Transverse colon (tissue), 4 donors: Measurements from ENCODE around the gene NUCB1. TPM values are rescaled to one million over a fixed set of nuclear protein-coding genes. Genes with fewer than 3 reads are reported as not detected.

Experiments used
- DNase-seq: peaks from one replicate; pipeline ENCODE4 v3.0.0-alpha.2; 2019
- H3K27ac ChIP-seq, 4 donors: fragments of 200-600 bp; sonication (generic); 2 replicates each; pipeline ENCODE4 v1.5.1; 2016 to 2018; ENCODE audit warnings: inconsistent platforms in 4 of 4
- H3K27me3 ChIP-seq: fragments of 200-600 bp; sonication (generic); 2 replicates; pipeline ENCODE4 v1.5.1; 2017; ENCODE audit warnings: inconsistent platforms
- H3K36me3 ChIP-seq, 4 donors: fragments of 200-600 bp; sonication (generic); 2 replicates each; pipeline ENCODE4 v1.5.1; 2017 to 2019; ENCODE audit warnings: inconsistent platforms in 4 of 4
- H3K4me1 ChIP-seq, 4 donors: fragments of 200-600 bp; sonication (generic); 2 replicates each; pipeline ENCODE4 v1.5.1; 2017 to 2020; ENCODE audit warnings: inconsistent platforms in 4 of 4
- H3K4me3 ChIP-seq, 4 donors: fragments of 200-600 bp; sonication (generic); 1 replicate in 1 of 4; 2 replicates in 3 of 4; pipeline versions ENCODE4 v1.5.1 to v1.6.1; 2017 to 2019; ENCODE audit warnings: inconsistent platforms in 4 of 4
- H3K9me3 ChIP-seq, 2 donors: fragments of 200-600 bp; sonication (generic); 2 replicates each; pipeline ENCODE4 v1.5.1; 2017 to 2019; ENCODE audit warnings: inconsistent platforms in 2 of 2
- CTCF ChIP-seq, 5 experiments: fragments of 200-600 bp in 3 of 5; fragments of 450-650 bp in 2 of 5; sonication (generic) in 3 of 5; IDR thresholded peaks; 1 replicate in 2 of 5; 2 replicates in 3 of 5; pipeline ENCODE4 v1.5.1; 2016 to 2017; ENCODE audit warnings: antibody characterized with exemption in 5 of 5, inconsistent platforms in 3 of 5, mild to moderate bottlenecking in 2 of 5, moderate library complexity in 1 of 5
- EP300 ChIP-seq: sonication (generic); formaldehyde crosslinking; IDR thresholded peaks from one replicate; pipeline ENCODE4 v1.6.1; 2017; ENCODE audit warnings: antibody characterized with exemption, low read depth
- POLR2A ChIP-seq: fragments of 450-650 bp; IDR thresholded peaks from one replicate; pipeline ENCODE4 v1.6.1; 2016; ENCODE audit warnings: antibody characterized with exemption, mild to moderate bottlenecking, moderate library complexity
- POLR2AphosphoS5 ChIP-seq, 3 donors: sonication (generic); formaldehyde crosslinking; IDR thresholded peaks; one replicate each; pipeline ENCODE4 v1.6.1; 2016; ENCODE audit warnings: antibody characterized with exemption in 3 of 3
- WGBS, 2 donors: methylation state at CpG; one replicate each; pipeline ENCODE4 v1.1.5; 2018; ENCODE audit warnings: low coverage in 1 of 2; 5-methylcytosine and 5-hydroxymethylcytosine counted together
- in situ Hi-C, 4 donors: fragments of 200-750 bp; cut with MboI; loops; one replicate each; pipeline versions ENCODE4 v1.15.0 to v1.15.1; 2017; ENCODE audit warnings: low sequenced_read_pairs in 3 of 4, low pct_ligation_motif_present in 1 of 4, low pct_unique_long_range_greater_than_20kb in 1 of 4
- intact Hi-C: fragments of 100-400 bp; cut with DNase I; formaldehyde crosslinking; loops from one replicate; pipeline ENCODE4 v1.15.1; 2023; ENCODE audit warnings: low total_unique reads
- small RNA-seq, 4 donors: library from RNA; depleted of rRNA; stranded (forward); fragments of <200 nt; gene quantifications; one replicate each; pipeline ENCODE3, GENCODE V24; 2016
- total RNA-seq, 4 donors: library from RNA; depleted of rRNA; stranded (reverse); fragments of >200 nt; gene quantifications; one replicate each; pipeline ENCODE4 v1.1.0, GENCODE V29; 2016

NUCB1 gene
- total RNA-seq, 4 donors from 2014 or later, result 135 to 196 (median 174) TPM

DNA sequence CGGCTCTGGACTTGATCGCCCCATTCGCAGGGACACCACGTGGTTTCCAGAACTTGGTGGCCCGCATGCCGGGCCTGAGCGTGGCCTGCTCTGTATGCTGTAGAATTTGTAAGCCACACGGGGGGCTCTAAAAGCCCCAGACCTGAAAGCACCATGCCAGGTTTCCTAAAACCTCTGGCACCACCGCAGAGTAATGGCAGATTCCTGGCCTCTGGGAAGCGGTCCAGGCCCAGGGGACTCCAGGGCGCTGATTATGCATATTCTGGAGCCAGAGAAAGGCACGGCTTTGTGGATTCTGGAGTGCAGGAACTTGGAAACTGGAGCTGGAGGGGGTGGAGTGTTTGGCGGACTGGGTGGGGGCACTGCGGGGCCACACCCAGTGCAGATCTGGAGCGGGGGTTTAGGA, 68.7 kb downstream of the NUCB1 start:
- 92% methylated on average over 11 of the region's 15 CpGs; no CpG with 5 or more reads in 1 of the 2 donors for WGBS, 2 donors
- Histone ChIP-seq H3K4me1 (peaks cover 24 to 34% (median 28%) of the 10 kb centered on the region in 4 donors), H3K27me3 (no peaks in the 10 kb centered on the region), H3K9me3 (no peaks in the 10 kb centered on the region), H3K27ac (peak overlapping the region in 2 of 4 donors; percentile 96 to 97), H3K36me3 (peaks cover 0 to 26% (median 9%) of the 10 kb centered on the region in 4 donors), H3K4me3 (no peak overlapping the region)
- intact Hi-C loops, result loop anchor here (10.0 kb wide), 2 partner anchors 64 to 94 kb away; partner anchors contain the start of genes NUCB1 and PPP1R15A
- in situ Hi-C loops, result loop anchor here in 1 of 4 donors (25.0 kb wide), 1 partner anchor 107 kb away; the partner anchor contains the start of genes PLEKHA4 and PPP1R15A
- TF ChIP-seq POLR2A (no peak), EP300 (no peak), POLR2AphosphoS5 (IDR thresholded peaks at IDR 0.05) (no peak), CTCF (IDR thresholded peaks at IDR 0.05) (no peak)
- no peak for DNase-seq

DNA sequence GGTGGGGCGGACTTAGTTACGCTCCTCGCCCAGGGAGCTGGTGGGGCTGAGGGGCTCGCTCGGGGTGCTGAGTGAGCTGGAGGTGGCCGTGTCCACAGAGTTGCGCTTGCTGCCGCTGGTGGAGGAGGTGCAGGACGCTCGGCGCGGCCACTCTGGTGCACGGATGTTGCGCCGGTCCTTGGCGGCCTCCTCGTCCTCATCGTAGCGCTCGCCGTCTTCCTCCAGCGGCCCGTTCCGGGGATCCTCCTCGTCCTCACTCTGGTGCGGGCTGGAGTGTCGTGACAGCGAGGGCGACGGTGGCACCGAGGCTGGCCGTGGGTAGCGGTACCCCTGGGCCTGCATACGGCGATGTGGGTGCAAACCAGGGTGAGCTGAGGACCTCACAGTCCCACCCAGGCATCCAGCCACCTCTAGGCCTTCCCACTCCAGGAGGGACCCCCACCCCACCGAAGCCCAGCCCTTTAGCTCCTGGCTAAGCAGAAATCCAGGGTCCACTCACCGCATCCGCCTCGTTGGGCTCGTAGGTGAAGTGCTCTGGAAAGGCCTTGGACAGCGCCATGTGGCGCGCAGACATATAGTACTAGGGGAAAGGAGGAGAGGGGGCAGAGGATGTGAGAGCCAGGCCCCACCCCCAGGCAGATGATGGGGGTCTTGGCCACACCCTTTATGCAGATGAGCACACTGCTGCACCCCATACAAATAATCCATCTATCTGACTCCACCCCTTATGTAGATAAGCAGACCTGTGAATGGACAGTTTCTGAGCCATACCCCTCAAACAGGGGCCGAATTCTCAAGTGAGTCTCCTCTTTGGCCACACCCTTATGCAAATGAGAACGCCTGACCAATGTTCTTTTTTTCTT, 69.4 kb downstream of the NUCB1 start:
- H3K36me3 ChIP-seq, result peaks cover 0 to 33% (median 12%) of the 10 kb centered on the region in 4 donors
- TF ChIP-seq POLR2A, result no peak
- no peak for TF ChIP-seq EP300
- no peak for TF ChIP-seq CTCF (IDR thresholded peaks at IDR 0.05)
- peak in 1 of 3 donors; percentile 48 for TF ChIP-seq POLR2AphosphoS5 (IDR thresholded peaks at IDR 0.05)
- no peaks in the 10 kb centered on the region for H3K9me3 ChIP-seq
- no peaks in the 10 kb centered on the region for H3K27me3 ChIP-seq
- intact Hi-C loops (loop anchor here (10.0 kb wide), 3 partner anchors 65 to 175 kb away; partner anchors contain the start of genes NUCB1 and PPP1R15A), in situ Hi-C loops (loop anchor here in 1 of 4 donors (5.0 to 25.0 kb wide), 2 partner anchors 107 to 177 kb away; partner anchors contain the start of genes PLEKHA4 and PPP1R15A)
- H3K27ac ChIP-seq, result no peak overlapping the region
- WGBS, 2 donors, result 80 to 93% methylated on average over 3 to 45 of the region's 45 CpGs
- peaks cover 17 to 27% (median 21%) of the 10 kb centered on the region in 4 donors for H3K4me1 ChIP-seq
- DNase-seq, result no peak
- no peak overlapping the region for H3K4me3 ChIP-seq

GRCh38 chr19:48970139-48970766, 70.1 kb downstream of the NUCB1 start:
- Histone ChIP-seq H3K9me3 (no peaks in the 10 kb centered on the region), H3K4me1 (peaks cover 15 to 23% (median 18%) of the 10 kb centered on the region in 4 donors), H3K36me3 (peaks cover 0 to 37% (median 13%) of the 10 kb centered on the region in 4 donors), H3K4me3 (no peak overlapping the region), H3K27ac (no peak overlapping the region), H3K27me3 (no peaks in the 10 kb centered on the region)
- 87 to 93% methylated on average over 17 to 23 of the region's 23 CpGs for WGBS, 2 donors
- intact Hi-C loops, result loop anchor here (10.0 kb wide), 1 partner anchor 175 kb away; no protein-coding TSS in a partner anchor
- no peak for DNase-seq
- no peak for TF ChIP-seq POLR2A
- no peak for TF ChIP-seq POLR2AphosphoS5 (IDR thresholded peaks at IDR 0.05)
- TF ChIP-seq EP300, result no peak
- in situ Hi-C loops, result loop anchor here in 1 of 4 donors (5.0 to 25.0 kb wide), 2 partner anchors 108 to 178 kb away; partner anchors contain the start of genes PLEKHA4 and PPP1R15A

DNA sequence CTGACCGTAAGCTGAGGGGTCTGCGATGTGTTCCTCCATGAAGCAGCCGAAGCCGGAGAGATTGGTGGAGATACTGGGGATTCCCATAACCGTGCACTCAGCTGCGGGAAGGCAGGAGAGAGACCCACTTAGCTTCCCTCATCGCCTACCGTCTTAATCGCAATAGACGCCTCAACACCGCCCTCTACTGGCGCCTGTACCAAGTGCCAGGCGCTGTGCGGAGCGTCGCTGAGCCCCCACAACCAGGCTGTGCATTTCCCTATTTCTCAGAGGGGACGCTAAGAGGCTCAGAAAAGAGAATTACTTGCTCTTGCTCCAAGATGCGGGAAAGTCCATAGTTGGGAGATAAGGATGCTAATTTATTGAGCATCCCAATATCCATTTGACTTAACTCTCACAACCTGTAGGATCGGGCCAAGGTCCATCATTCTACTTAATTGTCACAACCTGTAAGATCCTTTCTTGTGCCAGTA, 70.8 kb downstream of the NUCB1 start:
- Histone ChIP-seq H3K4me3 (no peak overlapping the region), H3K36me3 (peaks cover 0 to 38% (median 13%) of the 10 kb centered on the region in 4 donors), H3K27ac (no peak overlapping the region), H3K4me1 (peaks cover 15 to 22% (median 17%) of the 10 kb centered on the region in 4 donors), H3K9me3 (no peaks in the 10 kb centered on the region), H3K27me3 (no peaks in the 10 kb centered on the region)
- intact Hi-C loops (loop anchor here (10.0 kb wide), 1 partner anchor 176 kb away; no protein-coding TSS in a partner anchor), in situ Hi-C loops (loop anchor here in 1 of 4 donors (5.0 to 25.0 kb wide), 2 partner anchors 109 to 179 kb away; partner anchors contain the start of genes PLEKHA4 and PPP1R15A)
- 20 to 50% methylated on average over 2 to 19 of the region's 19 CpGs for WGBS, 2 donors
- DNase-seq, result peak; percentile 86
- no peak for TF ChIP-seq EP300
- peak; percentile 81 to 93 (median 92) for TF ChIP-seq CTCF (IDR thresholded peaks at IDR 0.05)
- peak in 1 of 3 donors; percentile 12 for TF ChIP-seq POLR2AphosphoS5 (IDR thresholded peaks at IDR 0.05)

Small RNAs within 50 kb of the gene (small RNA-seq; reads per million reads assigned to genes)
- gene AC026803.1, result 0 to 0.83 (median 0) reads per million in 4 donors

Other genes starting within 250 kb of the NUCB1 start
- 1 to 10 TPM in 1 of 4 donors, under 1 TPM in 1, not detected in 2; 0.41 to 1.1 TPM for gene NTN5, start 227.3 kb upstream of the NUCB1 start, total RNA-seq
- gene FUT2, start 204.3 kb upstream of the NUCB1 start, total RNA-seq, result 10 to 100 TPM; 32.5 to 68.6 (median 55.1) TPM
- 1 to 10 TPM in 2 of 4 donors, under 1 TPM in 1, not detected in 1; 0.55 to 2.2 (median 1.6) TPM for gene MAMSTR, start 180.6 kb upstream of the NUCB1 start, total RNA-seq
- 10 to 100 TPM in 2 of 4 donors, 1 to 10 TPM in 2; 3.0 to 11.1 (median 7.0) TPM for gene RASIP1, start 159.7 kb upstream of the NUCB1 start, total RNA-seq
- not detected for gene IZUMO1, start 153.4 kb upstream of the NUCB1 start, total RNA-seq
- under 1 TPM; 0.27 to 1.00 (median 0.58) TPM for gene FUT1, start 147.7 kb upstream of the NUCB1 start, total RNA-seq
- gene FGF21, start 144.8 kb upstream of the NUCB1 start, total RNA-seq, result not detected
- gene BCAT2, start 89.3 kb upstream of the NUCB1 start, total RNA-seq, result 10 to 100 TPM; 32.4 to 51.5 (median 42.8) TPM
- 10 to 100 TPM in 1 of 4 donors, 1 to 10 TPM in 3; 3.5 to 15.1 (median 5.4) TPM for gene HSD17B14, start 63.8 kb upstream of the NUCB1 start, total RNA-seq
- 10 to 100 TPM in 2 of 4 donors, 1 to 10 TPM in 2; 2.6 to 34.4 (median 10.3) TPM for gene PLEKHA4, start 31.7 kb upstream of the NUCB1 start, total RNA-seq
- 100 to 1,000 TPM in 1 of 4 donors, 10 to 100 TPM in 3; 49.4 to 109 (median 69.5) TPM for gene PPP1R15A, start 27.9 kb upstream of the NUCB1 start, total RNA-seq
- not detected for gene TULP2, start 1.6 kb upstream of the NUCB1 start, total RNA-seq
- gene DHDH, start 33.4 kb downstream of the NUCB1 start, total RNA-seq, result 1 to 10 TPM in 2 of 4 donors, not detected in 2; 3.4 to 4.9 TPM
- gene BAX, start 54.6 kb downstream of the NUCB1 start, total RNA-seq, result 100 to 1,000 TPM in 2 of 4 donors, 10 to 100 TPM in 2; 74.5 to 152 (median 112) TPM
- 1,000 to 10,000 TPM; 3,057 to 3,935 (median 3,837) TPM for gene FTL, start 65.0 kb downstream of the NUCB1 start, total RNA-seq
- 100 to 1,000 TPM in 1 of 4 donors, 10 to 100 TPM in 3; 31.8 to 107 (median 40.9) TPM for gene GYS1, start 93.0 kb downstream of the NUCB1 start, total RNA-seq
- 10 to 100 TPM; 48.6 to 66.9 (median 59.4) TPM for gene RUVBL2, start 93.6 kb downstream of the NUCB1 start, total RNA-seq
- 1 to 10 TPM in 1 of 4 donors, not detected in 3; 1.4 TPM for gene LHB, start 116.8 kb downstream of the NUCB1 start, total RNA-seq
- not detected for gene CGB3, start 124.0 kb downstream of the NUCB1 start, total RNA-seq
- gene CGB2, start 131.6 kb downstream of the NUCB1 start, total RNA-seq, result not detected
- gene CGB1, start 136.6 kb downstream of the NUCB1 start, total RNA-seq, result not detected
- gene CGB5, start 143.5 kb downstream of the NUCB1 start, total RNA-seq, result not detected
- not detected for gene CGB8, start 148.8 kb downstream of the NUCB1 start, total RNA-seq
- under 1 TPM in 1 of 4 donors, not detected in 3; 0.20 TPM for gene CGB7, start 157.4 kb downstream of the NUCB1 start, total RNA-seq
- not detected for gene NTF4, start 164.5 kb downstream of the NUCB1 start, total RNA-seq
- under 1 TPM in 1 of 4 donors, not detected in 3; 0.14 TPM for gene KCNA7, start 172.4 kb downstream of the NUCB1 start, total RNA-seq
- 100 to 1,000 TPM; 216 to 682 (median 292) TPM for gene SNRNP70, start 185.1 kb downstream of the NUCB1 start, total RNA-seq
- gene LIN7B, start 214.1 kb downstream of the NUCB1 start, total RNA-seq, result 10 to 100 TPM; 14.2 to 92.8 (median 39.8) TPM
- gene C19orf73, start 218.8 kb downstream of the NUCB1 start, total RNA-seq, result 10 to 100 TPM in 1 of 4 donors, 1 to 10 TPM in 2, not detected in 1; 7.5 to 12.5 (median 8.2) TPM
- 100 to 1,000 TPM in 1 of 4 donors, 10 to 100 TPM in 3; 18.6 to 106 (median 19.9) TPM for gene PPFIA3, start 219.2 kb downstream of the NUCB1 start, total RNA-seq